Activated CD8-positive, alpha-beta memory T cell treated with anti-CD3 and anti-CD28 coated beads, Interleukin-2, amount 50 U/mL, for 4 hours (primary cell): ENCODE data around the gene TEPSIN.

Source experiments
- DNase-seq: peaks from one replicate; pipeline ENCODE4 v3.0.0-alpha.2; 2020

The TEPSIN gene

DNA sequence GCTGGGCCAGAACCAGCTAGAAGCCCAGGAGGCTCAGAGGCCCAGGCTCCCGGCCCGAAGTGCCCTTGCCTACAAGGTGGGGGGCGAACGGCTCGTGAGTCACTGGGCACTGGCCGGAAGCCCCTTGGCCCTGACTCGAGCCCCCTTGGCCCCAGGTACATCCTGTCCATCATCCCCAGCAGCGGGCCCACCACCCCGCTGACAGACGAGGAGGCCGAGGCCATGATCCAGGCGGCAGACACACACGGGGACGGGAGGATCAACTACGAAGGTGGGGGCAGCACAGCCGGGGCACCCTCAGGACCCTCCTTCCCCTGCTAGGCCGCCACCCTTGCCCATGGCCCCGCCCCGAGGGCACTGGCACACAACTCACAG, 57.1 kb downstream of the TEPSIN start:
- no peak for DNase-seq

DNA sequence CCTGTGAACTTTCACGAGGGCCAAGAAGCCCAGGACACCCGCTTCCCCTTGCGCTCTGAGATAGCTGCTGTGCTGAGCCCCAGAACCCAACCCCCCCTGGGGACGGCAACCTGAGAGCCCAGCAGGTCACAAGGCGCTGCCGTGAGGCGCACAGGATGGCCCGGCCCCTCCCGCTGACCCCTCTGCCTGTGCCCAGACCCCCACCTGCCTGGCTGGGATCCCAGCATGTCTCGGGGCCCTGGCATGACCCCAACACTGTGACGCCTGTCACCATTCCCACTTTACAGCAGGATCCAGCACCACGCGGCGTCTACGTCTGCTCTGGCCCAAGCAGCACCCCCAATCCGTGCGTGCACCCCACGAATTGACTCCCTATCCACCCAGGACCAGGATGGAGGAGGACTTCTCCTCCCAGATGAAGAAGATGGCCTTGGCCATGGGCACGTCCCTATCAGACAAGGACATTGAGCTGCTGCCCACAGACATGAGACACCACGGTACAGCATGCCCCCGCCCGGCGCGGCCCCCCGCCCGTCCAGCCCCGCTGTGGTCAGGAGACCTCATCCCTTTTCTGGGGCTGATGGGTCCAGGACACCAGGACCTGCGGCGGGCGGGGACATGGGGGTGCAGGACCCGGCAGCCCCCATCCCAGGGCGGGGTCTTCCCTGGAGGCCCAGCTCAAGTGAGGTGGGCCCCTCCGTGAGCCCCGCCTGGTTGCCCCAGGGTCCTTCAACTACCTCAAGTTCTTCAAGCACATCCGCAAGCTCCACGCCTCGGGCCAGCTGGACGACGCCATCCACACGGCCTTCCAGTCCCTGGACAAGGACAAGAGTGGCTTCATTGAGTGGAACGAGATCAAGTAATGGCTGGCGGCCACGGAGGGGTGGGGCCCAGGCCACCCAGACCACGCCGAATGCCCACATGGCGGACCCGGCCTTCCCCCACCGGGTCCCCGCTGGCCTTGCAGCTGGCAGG, 57.7 kb downstream of the TEPSIN start:
- DNase-seq, result no peak

DNA sequence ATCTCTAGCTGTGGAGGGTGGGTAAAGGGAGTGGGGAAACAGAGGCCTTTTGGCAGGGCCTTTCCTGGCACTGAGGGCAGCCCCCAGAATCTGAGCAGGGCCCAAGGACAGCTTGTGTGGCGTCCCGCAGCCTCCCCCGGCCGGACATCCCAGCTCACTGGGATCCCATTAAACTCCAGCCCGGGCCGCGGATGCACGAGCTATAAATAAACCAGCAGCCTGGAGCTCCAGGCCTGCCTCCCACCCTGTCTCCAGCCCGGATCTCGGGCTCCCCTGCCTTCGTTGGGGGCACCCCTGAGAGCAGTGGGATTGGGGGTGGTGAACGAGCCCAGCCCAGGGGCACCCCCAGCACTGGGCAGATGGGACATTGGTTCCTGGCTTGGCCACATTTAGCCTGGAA, 59.0 kb downstream of the TEPSIN start:
- DNase-seq, result no peak

DNA sequence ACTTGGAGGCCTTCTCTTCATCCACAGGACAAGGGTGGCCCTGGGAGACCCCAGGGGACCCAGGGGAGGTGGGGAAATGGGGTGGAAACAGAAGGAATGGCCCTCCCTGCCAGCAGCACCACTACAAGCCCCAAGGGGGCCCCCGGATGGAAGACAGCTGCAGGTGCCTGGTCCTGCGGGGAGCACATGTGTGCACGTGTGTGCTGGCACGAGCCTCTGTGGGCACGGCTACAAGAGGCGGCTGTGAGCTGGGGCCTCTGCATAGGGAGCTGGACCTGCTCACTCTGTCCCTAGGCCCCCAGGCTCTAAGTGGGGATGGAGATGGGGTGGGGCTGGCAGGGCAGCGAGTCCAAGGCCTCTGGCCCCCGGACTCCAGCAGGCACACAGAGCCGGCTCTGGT, 59.6 kb downstream of the TEPSIN start:
- DNase-seq, result no peak
